Brain pericyte (primary cell): ENCODE data around the gene TMC1.

Experiments used
- DNase-seq: peaks from one replicate; pipeline ENCODE4 v3.0.0-alpha.2; 2012; ENCODE audit warnings: low read depth, low spot score

Gene TMC1

DNA sequence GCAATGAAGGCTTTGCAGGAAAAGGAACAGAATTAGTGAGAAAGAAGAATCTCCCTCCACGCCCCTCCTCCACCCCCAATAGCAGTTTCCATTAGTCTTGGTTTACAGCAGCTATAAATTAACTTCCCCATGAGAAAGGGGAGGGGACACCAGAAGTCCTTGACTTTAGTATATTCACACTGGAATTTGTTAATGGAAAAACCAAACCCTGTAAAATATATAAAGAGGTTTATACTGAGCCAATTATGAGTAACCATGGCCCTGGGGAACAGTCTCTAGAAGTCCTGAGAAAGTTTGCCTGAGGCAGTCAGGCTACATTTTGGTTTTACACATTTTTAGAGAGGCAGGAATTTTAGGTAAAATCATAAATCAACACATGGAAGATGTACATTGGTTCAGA lies 342.9 kb downstream of the TMC1 start:
- DNase-seq = no peak

DNA sequence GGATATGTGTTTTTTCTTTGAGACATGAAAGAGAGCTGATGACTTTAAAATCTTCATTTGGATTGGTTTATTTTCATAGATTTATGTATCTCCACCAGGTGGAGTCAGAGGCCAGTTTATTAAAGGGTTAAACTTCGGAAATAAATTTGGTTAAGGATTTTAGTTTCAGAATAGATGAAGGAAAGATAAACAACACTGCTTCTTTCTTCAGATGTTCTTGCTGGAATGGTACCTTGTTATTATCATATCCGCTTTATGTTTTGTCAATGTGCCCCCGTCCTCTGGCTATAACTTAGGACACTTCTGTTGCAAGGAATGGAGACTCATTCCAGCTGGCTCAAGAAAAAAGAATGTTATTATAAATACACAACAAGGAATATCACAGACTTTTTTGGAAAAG lies 350.3 kb downstream of the TMC1 start:
- DNase-seq = no peak

GRCh38 chr9:72872718-72873117 lies 351.3 kb downstream of the TMC1 start:
- no peak for DNase-seq

DNA sequence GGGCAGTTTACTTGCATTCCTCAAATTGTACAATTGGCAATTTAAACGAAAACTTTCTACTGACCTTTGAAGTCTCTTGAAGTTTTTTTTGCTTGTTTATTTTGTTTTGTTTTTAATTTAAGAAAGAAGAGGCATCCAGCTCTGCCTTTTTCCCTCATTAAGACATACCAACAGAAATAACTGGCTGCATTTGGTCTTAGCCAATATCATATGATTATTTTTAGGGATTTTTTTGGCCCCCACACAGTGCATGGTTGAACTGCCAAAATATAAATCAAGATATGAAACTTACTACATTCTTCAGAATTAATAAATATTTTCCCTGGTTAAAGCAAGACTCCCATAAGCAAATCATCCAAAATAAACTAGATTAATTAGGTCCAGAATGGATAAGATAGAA lies 352.0 kb downstream of the TMC1 start:
- no peak for DNase-seq

- DNase-seq = no peak
Observed at GRCh38 chr9:72874344-72874743, 352.9 kb downstream of the TMC1 start.

- no peak for DNase-seq
Observed at GRCh38 chr9:72875221-72875620, 353.8 kb downstream of the TMC1 start.

- DNase-seq = no peak
Observed at GRCh38 chr9:72880821-72881220, 359.4 kb downstream of the TMC1 start.

DNA sequence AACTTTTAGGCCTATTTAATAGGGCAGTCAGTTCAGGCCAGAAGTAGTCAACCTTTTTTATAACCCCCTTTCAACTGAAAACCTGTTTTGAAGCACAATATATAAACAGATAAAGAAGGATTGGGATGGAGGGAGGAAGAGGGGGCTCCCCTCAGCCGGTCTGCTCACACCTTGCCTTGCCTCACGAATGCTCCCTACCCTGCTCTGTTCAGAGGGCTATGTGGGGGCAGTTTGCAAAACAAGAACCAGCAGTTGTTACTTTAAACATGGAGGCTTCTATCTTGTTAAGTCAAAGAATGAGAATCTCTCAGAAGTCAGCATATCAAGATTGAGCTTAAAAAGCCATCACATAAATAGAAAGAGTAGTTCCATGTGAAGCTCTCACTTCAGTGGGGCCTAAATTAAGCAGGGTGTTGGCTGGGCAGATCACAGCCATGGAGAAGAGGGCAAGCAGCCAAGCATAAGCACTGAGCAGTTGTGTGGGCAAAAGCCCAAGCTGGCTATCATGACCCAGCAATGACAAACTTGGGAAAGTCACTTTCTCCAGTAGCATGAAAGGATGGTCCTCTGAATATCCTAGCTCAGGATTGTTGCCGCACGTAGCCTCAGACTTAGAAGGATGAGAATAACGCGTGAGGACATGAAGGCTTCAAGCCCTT lies 360.8 kb downstream of the TMC1 start:
- DNase-seq = no peak

DNA sequence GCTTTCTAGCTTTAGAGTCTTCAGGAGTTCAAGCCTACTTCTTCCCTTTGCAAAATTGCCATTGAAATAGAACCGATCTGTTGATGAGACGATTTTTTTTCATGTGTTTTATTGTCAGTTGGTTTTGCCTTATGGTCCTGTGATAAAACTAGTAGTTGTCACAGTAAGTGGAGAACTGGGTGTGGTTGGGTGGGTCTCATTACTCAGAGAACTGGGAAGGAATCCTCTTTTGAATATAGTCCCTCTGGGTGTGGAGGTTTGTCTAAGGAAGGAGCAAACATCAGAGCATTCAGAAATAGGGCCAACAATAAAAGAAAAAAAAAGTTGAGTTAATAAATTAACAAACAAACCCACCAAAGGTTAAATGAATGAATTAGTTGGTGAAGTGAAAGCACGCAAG lies 362.5 kb downstream of the TMC1 start:
- DNase-seq = no peak

DNA sequence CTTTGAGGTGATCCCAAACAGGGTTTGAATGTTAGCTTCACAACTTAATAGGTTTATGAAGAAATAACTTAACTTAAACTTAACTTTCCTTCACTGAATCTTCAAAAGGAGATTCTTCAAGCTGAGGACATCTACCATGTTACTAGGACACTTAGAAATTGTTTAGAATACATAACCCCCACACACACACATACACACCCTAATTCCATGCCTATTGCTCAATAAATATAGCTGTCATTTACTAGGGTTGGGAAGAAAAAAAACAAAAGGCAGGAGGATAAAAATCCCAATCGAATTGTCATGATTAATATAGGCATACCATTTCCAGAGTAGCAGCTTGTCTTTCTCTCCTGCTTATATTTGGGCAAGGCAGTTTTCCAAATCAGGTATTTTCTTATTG lies 363.1 kb downstream of the TMC1 start:
- no peak for DNase-seq
